ENCODE data around the gene ACTR2. TPM values are rescaled to one million over a fixed set of nuclear protein-coding genes. Genes with fewer than 3 reads are reported as not detected.

Gene ACTR2
- total and polyA plus RNA-seq, 9 of the 15 experiments (the other 6 are each of a cell fraction or from before 2014, with no cell fraction given): 47.3 to 239 (median 108) TPM

- TF ChIP-seq REST (IDR thresholded peaks at IDR 0.05; ENCODE audit: borderline replicate concordance) (peak; percentile 84), REST (CRISPR knock-in tag; IDR thresholded peaks at IDR 0.05; ENCODE audit: low read depth) (no peak), RCOR1 (IDR thresholded peaks at IDR 0.05; ENCODE audit: borderline replicate concordance in 1 of 2, low read depth in 2 of 2, low read length in 2 of 2) (peak in 1 of 2 experiments; percentile 45; a peak in 1 of 4 replicates), DEAF1 (CRISPR knock-in tag; IDR thresholded peaks at IDR 0.05) (peak; percentile 71; the same call in 1 of the 2 replicates), SMC3 (conservative IDR thresholded peaks at IDR 0.05; ENCODE audit: insufficient read depth, low read depth, low read length) (peak; percentile 87), KAT7 (CRISPR knock-in tag; IDR thresholded peaks at IDR 0.05; ENCODE audit: borderline replicate concordance) (peak; percentile 36; the same call in 1 of the 2 replicates), PML (IDR thresholded peaks at IDR 0.05; ENCODE audit: low read length) (0 out of 2 replicates have a peak, but pooled peaks have one; percentile 1), ZNF592 (IDR thresholded peaks at IDR 0.05) (0 out of 2 replicates have a peak, but pooled peaks have one; percentile 29), PREB (CRISPR knock-in tag; IDR thresholded peaks at IDR 0.05) (no peak), RFX5 (IDR thresholded peaks at IDR 0.05; ENCODE audit: low read depth, low read length) (no peak)
Observed at GRCh38 chr2:65264821-65265670, 37.4 kb downstream of the ACTR2 start (continued).

Measured in K562 (cell line).